ENCODE data around the gene DHRSX. TPM values are rescaled to one million over a fixed set of nuclear protein-coding genes. Genes with fewer than 3 reads are reported as not detected.

DHRSX gene
- total RNA-seq, 8 experiments from 2014 or later: 8.4 to 19.7 (median 13.6) TPM

DNA sequence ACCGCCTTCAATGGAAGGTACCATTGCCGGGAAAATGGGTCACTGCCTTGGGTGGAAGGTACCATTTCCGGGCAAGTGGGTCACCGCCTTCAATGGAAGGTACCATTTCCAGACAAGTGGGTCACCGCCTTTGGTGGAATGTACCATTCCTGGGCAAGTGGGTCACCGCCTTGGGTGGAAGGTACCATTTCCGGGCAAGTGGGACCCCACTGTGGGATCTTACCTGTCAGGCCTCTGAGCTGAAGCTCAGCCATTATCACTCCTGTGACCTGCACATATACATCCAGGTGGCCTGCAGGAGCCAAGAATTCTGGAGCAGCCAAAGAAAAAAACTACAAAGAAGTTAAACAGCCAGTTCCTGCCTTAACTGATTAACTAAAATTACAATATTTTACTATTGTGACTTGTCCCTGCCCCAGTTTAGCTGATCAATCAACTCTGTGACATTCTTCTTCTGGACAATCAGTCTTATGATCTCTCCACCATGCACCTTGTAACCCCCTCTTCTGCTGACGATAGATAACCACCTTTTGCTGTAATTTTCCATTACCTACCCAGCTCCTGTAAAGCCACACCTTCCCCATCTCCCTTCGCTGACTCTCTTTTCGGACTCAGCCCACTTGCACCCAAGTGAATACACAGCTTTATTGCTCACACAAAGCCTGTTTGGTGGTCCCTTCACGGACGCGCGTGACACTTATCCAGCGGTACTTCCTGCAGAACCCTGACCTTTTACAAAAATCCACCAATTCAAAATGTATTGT, 313.2 kb downstream of the DHRSX start:
- in situ Hi-C loops (cut with MboI; ENCODE audit: low pct_unique_long_range_greater_than_20kb in 2 of 9, low sequenced_read_pairs in 9 of 9, unreplicated experiment in 9 of 9): no loop called here
- peaks cover 0 to 5% of the 10 kb centered on the region in 2 donors for H3K4me1 ChIP-seq (replicated peaks in 1 of 2)
- no peak for ATAC-seq (replicated peaks in 6 of 8)
- WGBS, 10 experiments: 46 to 94% (median 85%) methylated on average over 2 to 9 of the region's 15 CpGs; no CpG with 5 or more reads in 3 of the 10 experiments
- no peak overlapping the region for H3K4me3 ChIP-seq
- H3K27ac ChIP-seq: no peak overlapping the region

GRCh38 chrX:2185341-2186082, 315.3 kb downstream of the DHRSX start:
- H3K4me3 ChIP-seq: no peak overlapping the region
- in situ Hi-C loops (cut with MboI; ENCODE audit: low pct_unique_long_range_greater_than_20kb in 2 of 9, low sequenced_read_pairs in 9 of 9, unreplicated experiment in 9 of 9): no loop called here
- H3K4me1 ChIP-seq (replicated peaks in 1 of 2): peaks cover 0 to 5% of the 10 kb centered on the region in 2 donors
- 69 to 100% (median 92%) methylated on average over 2 to 7 of the region's 25 CpGs; no CpG with 5 or more reads in 2 of the 10 experiments for WGBS, 10 experiments
- no peak overlapping the region for H3K27ac ChIP-seq
- ATAC-seq (replicated peaks in 6 of 8): no peak

DNA sequence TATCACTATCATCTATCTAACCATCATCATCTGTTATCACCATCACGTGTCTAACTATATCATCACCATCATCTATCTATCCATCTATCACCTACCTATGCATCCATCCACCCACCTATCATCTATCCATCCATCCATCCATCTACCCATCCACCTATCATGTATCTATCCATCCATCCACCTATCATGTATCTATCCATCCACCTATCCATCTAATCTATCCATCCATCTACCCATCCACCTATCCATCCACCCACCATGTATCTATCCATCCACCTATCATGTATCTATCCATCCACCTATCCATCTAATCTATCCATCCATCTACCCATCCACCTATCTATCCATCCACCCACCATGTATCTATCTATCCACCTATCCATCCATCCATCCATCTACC, 316.7 kb downstream of the DHRSX start:
- in situ Hi-C loops (cut with MboI; ENCODE audit: low pct_unique_long_range_greater_than_20kb in 2 of 9, low sequenced_read_pairs in 9 of 9, unreplicated experiment in 9 of 9): no loop called here
- Histone ChIP-seq H3K4me1 (replicated peaks in 1 of 2) (peaks cover 0 to 5% of the 10 kb centered on the region in 2 donors), H3K27ac (no peak overlapping the region), H3K4me3 (no peak overlapping the region)
- 38 to 100% (median 95%) methylated on average over 1 of the region's 1 CpG for WGBS, 10 experiments
- no peak for ATAC-seq (replicated peaks in 6 of 8)

- H3K4me3 ChIP-seq: no peak overlapping the region
- 33 to 100% (median 80%) methylated on average over 1 to 9 of the region's 14 CpGs; no CpG with 5 or more reads in 2 of the 10 experiments for WGBS, 10 experiments
- H3K4me1 ChIP-seq (replicated peaks in 1 of 2): peaks cover 0 to 2% of the 10 kb centered on the region in 2 donors
- H3K27ac ChIP-seq: peak overlapping the region in 1 of 2 donors; percentile 48
- in situ Hi-C loops (cut with MboI; ENCODE audit: low pct_unique_long_range_greater_than_20kb in 2 of 9, low sequenced_read_pairs in 9 of 9, unreplicated experiment in 9 of 9): no loop called here
- peak in 4 of 8 experiments; percentile 12 to 92 (median 68) for ATAC-seq (replicated peaks in 6 of 8)
These were observed 317.5 kb downstream of the DHRSX start for GRCh38 chrX:2183193-2183725.

GRCh38 chrX:2177541-2177940, 323.2 kb downstream of the DHRSX start:
- no peak overlapping the region for H3K4me3 ChIP-seq
- H3K27ac ChIP-seq: no peak overlapping the region
- in situ Hi-C loops (cut with MboI; ENCODE audit: low pct_unique_long_range_greater_than_20kb in 2 of 9, low sequenced_read_pairs in 9 of 9, unreplicated experiment in 9 of 9): no loop called here
- 27 to 100% (median 91%) methylated on average over 1 to 12 of the region's 14 CpGs; no CpG with 5 or more reads in 3 of the 10 experiments for WGBS, 10 experiments
- no peaks in the 10 kb centered on the region for H3K4me1 ChIP-seq (replicated peaks in 1 of 2)
- ATAC-seq (replicated peaks in 6 of 8): no peak

- 50 to 100% (median 67%) methylated on average over 1 to 5 of the region's 5 CpGs; no CpG with 5 or more reads in 5 of the 10 experiments for WGBS, 10 experiments
- H3K4me1 ChIP-seq (replicated peaks in 1 of 2): no peaks in the 10 kb centered on the region
- in situ Hi-C loops (cut with MboI; ENCODE audit: low pct_unique_long_range_greater_than_20kb in 2 of 9, low sequenced_read_pairs in 9 of 9, unreplicated experiment in 9 of 9): no loop called here
- H3K4me3 ChIP-seq: no peak overlapping the region
- no peak overlapping the region for H3K27ac ChIP-seq
- ATAC-seq (replicated peaks in 6 of 8): peak in 3 of 8 experiments; percentile 61 to 91 (median 62)
These were observed 324.0 kb downstream of the DHRSX start for GRCh38 chrX:2176733-2177132.

GRCh38 chrX:2176274-2176673, 324.5 kb downstream of the DHRSX start:
- ATAC-seq (replicated peaks in 6 of 8): no peak
- H3K4me1 ChIP-seq (replicated peaks in 1 of 2): no peaks in the 10 kb centered on the region
- no peak overlapping the region for H3K27ac ChIP-seq
- in situ Hi-C loops (cut with MboI; ENCODE audit: low pct_unique_long_range_greater_than_20kb in 2 of 9, low sequenced_read_pairs in 9 of 9, unreplicated experiment in 9 of 9): no loop called here
- no peak overlapping the region for H3K4me3 ChIP-seq
- WGBS, 10 experiments: 42 to 100% (median 83%) methylated on average over 1 to 5 of the region's 9 CpGs; no CpG with 5 or more reads in 3 of the 10 experiments

- 41 to 94% (median 75%) methylated on average over 3 to 6 of the region's 6 CpGs; no CpG with 5 or more reads in 2 of the 10 experiments for WGBS, 10 experiments
- in situ Hi-C loops (cut with MboI; ENCODE audit: low pct_unique_long_range_greater_than_20kb in 2 of 9, low sequenced_read_pairs in 9 of 9, unreplicated experiment in 9 of 9): no loop called here
- Histone ChIP-seq H3K27ac (no peak overlapping the region), H3K4me1 (replicated peaks in 1 of 2) (no peaks in the 10 kb centered on the region), H3K4me3 (no peak overlapping the region)
- no peak for ATAC-seq (replicated peaks in 6 of 8)
These were observed 328.4 kb downstream of the DHRSX start for GRCh38 chrX:2172359-2172758.

Other genes starting within 250 kb of the DHRSX start
- 10 to 100 TPM; 14.1 to 36.6 (median 23.2) TPM for gene ZBED1, start within 50 bp of the DHRSX start, total RNA-seq
- gene CD99, start 190.3 kb upstream of the DHRSX start, total RNA-seq: 100 to 1,000 TPM in 4 of 8 experiments, 10 to 100 TPM in 4; 35.8 to 430 (median 104) TPM

Data from motor neuron (in vitro differentiated cells).